OCI-LY7 (cell line): ENCODE results near the gene NID2.

Experiments used
- EZH2phosphoT487 ChIP-seq: fragments of 200-600 bp; sonication (generic); IDR thresholded peaks from 2 replicates; pipeline ENCODE4 v1.6.1; 2018; ENCODE audit warnings: low read depth, borderline replicate concordance, mild to moderate bottlenecking, mixed run types, antibody characterized with exemption, low read length, moderate library complexity, mixed read lengths
- TF ChIP-seq, protein P1 (sequence below): fragments of 200-600 bp; sonication (generic); conservative IDR thresholded peaks from 2 replicates; pipeline ENCODE4 v1.5.1; 2014; ENCODE audit warnings: mild to moderate bottlenecking, antibody characterized with exemption, low read length, moderate library complexity, mixed read lengths

- TF ChIP-seq, protein P1, sequence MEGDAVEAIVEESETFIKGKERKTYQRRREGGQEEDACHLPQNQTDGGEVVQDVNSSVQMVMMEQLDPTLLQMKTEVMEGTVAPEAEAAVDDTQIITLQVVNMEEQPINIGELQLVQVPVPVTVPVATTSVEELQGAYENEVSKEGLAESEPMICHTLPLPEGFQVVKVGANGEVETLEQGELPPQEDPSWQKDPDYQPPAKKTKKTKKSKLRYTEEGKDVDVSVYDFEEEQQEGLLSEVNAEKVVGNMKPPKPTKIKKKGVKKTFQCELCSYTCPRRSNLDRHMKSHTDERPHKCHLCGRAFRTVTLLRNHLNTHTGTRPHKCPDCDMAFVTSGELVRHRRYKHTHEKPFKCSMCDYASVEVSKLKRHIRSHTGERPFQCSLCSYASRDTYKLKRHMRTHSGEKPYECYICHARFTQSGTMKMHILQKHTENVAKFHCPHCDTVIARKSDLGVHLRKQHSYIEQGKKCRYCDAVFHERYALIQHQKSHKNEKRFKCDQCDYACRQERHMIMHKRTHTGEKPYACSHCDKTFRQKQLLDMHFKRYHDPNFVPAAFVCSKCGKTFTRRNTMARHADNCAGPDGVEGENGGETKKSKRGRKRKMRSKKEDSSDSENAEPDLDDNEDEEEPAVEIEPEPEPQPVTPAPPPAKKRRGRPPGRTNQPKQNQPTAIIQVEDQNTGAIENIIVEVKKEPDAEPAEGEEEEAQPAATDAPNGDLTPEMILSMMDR: no peak
- TF ChIP-seq EZH2phosphoT487: no peak
These were observed 61.2 kb downstream of the NID2 start for GRCh38 chr14:52007637-52008036.
